Amygdala (tissue), 56 donors: ENCODE results near the gene CX3CR1.
"Not testable (repeated sequence)": the region's sequence is repeated elsewhere in the genome, so short reads cannot be mapped to it uniquely, and the experiment has no call there.

ENCODE experiments used
- DNase-seq, 56 donors: peaks; one replicate each; lab custom pipeline; 2025; lab: John Stamatoyannopoulos, UW

CX3CR1 gene

DNA sequence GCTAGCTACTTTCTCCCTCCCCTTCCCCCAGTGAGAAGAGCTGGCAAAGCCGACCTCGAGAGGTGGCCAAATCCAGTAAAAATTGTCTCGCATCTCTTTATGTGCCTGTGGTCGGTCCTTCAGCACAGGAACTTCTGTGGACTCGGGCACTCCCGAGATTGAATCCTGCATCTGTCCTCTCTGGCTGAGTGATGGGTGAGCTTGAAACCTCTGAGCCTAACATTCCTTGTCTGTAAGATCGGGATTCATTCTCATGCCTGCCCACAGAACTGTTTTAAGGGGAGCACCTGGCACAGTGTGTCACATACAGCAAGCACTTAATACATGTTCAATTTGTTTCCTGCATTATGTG lies 11.3 kb downstream of the CX3CR1 start:
- DNase-seq: no peak

DNA sequence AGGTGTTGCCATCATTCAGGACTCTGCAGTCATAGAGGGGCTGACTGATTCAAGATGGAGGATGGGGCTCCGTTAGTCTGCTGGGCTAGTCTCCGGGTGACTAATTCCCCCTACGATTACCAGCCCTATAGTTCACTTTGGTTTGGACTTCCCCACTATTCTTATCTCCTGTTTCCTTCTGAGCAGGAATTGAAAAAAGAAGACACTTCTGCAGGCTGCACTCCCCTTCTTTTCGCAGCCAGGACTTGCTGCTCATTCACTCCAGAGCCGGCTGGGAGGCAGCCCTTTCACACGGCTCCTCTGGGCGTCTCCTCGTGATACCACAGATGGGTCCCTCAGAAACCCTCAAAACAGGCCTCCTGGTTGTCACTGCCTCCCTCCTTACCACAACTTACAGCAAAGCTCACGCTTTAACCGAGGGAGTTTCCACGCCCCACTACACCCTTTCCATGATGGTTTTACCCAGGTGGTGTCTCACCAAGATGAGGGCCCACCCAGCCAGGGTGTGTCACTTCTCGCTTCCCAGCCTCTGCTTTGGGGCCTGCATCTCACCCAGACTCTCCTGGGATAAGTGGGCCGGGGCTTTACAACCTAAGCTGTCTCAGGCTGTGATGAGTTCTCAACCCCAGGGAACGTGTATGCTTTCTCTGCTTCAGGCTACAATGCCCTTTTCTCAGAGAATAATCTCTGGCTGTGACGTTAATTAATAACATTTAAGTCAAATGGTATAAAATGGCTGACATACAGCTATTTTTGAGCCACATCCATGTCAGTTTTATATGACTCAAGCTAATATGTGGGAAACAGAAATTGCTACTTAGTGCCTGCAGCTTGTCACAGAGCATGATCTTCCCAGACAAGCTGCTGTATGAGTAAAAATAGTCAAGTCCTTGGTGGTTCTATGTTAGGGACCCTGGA lies 11.9 kb downstream of the CX3CR1 start:
- no peak for DNase-seq

DNA sequence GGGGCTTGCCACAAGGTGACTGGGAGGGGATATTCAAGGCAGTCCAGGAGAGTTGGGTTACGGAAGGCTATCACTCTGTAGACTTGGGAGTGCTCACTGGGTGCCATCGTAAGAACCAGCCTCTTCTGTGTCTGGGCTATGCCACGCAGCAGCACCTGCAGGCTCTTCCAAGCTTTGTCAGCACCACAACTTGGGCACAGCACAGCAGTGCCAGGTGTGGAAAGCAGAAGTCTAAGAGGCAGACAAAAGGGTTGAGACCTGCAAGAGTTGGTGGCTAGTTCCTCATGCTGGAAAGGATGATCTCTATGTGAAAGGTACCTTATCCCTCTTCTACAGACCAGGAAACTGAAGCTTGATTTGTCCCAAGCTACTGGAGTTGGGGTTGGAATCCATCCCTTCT lies 15.8 kb downstream of the CX3CR1 start:
- no peak for DNase-seq

DNA sequence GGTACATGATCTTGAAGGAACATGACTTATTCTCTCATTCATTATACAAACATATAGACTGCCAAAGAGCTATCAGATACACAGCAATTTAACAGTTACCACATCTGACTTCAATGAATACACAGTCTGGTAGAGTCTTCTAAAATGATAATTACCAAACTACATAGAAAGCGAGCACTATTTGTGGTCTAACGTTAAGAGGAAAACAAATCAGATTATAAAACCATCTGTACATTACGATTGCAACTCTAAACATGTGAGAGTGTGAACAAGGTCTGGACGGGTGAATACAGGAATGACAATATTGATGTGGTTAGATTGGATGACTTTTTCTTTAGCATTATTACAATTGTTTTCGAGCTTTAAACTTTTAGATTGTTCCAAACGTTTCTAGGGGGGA lies 16.3 kb downstream of the CX3CR1 start:
- DNase-seq: no peak

DNA sequence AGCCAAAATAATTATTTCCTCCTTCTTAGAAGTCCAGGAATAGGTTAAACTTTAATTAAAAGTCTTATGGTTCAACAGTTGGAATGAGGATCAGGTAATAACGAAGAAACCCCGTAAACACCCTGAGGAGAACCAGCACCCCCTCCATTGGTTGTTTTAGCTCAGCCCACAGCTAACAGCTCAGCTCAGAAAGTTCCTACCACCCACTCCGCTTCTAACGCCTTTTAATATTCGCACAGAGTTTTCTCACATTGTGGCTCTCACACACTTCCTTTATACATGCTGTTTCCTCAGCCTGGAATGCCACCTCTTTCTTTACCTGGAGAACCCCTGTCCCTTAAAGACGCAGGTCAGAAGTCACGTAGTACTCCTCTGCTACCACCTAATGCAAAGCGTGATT lies 17.0 kb downstream of the CX3CR1 start:
- DNase-seq: peak in 4 of 56 donors; percentile 3 to 31 (median 20)

DNA sequence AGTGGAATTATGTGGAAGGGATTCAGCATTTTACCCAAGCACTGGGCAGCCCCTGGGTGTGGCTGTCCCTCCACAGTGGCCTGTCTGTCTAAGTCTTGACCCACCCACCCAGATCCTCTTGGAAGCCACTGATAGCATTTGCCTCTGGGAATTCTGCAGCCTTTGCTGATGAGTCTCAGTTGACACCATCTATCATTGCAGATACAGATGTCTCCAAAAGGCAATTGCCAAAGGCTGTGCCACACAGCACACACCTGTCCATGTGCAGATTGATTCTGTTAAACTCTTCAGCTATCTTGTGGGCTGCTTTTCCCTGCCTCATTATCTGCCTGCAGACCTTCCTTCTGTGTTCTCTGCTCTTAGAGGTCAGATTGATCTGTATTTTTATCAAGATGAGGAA lies 18.1 kb downstream of the CX3CR1 start:
- no peak for DNase-seq

DNA sequence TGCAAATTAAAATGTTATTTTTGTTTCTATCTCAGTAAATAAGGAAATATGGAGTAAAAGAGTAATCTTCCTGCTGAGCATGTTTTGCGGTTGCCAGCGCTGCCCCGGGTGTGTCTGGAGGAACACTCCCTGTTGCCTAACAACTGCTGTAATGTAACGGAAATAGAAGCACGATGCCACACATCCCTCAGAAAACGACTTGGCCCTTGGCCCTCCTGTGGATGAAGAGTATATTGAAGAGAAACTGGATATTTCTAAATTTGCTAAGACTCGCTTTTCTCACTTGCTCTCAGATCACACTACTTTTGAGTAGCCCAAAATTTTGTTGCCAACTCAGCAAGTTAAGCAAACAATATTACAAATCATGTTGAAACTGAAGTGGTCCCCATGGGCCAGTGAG lies 18.9 kb downstream of the CX3CR1 start:
- DNase-seq: peak in 21 of 56 donors; percentile 7 to 66 (median 27)

DNA sequence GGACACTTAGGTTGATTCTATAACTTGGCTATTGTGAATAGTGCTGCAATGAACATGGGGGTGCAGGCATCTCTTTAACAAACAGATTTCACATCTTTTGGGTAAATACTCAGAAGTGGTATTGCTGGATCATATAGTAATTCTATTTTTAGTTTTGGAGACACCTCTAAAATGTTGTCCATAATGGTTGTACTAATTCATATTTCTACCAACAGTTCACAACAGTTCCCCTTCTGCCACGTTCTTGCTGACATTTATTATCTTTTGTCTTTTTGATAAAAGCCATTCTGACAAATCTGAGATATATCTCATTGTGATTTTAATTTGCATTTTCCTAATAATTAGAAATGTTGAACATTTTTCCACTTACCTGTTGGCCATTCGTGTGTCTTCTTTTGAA lies 19.5 kb downstream of the CX3CR1 start:
- no peak for DNase-seq

DNA sequence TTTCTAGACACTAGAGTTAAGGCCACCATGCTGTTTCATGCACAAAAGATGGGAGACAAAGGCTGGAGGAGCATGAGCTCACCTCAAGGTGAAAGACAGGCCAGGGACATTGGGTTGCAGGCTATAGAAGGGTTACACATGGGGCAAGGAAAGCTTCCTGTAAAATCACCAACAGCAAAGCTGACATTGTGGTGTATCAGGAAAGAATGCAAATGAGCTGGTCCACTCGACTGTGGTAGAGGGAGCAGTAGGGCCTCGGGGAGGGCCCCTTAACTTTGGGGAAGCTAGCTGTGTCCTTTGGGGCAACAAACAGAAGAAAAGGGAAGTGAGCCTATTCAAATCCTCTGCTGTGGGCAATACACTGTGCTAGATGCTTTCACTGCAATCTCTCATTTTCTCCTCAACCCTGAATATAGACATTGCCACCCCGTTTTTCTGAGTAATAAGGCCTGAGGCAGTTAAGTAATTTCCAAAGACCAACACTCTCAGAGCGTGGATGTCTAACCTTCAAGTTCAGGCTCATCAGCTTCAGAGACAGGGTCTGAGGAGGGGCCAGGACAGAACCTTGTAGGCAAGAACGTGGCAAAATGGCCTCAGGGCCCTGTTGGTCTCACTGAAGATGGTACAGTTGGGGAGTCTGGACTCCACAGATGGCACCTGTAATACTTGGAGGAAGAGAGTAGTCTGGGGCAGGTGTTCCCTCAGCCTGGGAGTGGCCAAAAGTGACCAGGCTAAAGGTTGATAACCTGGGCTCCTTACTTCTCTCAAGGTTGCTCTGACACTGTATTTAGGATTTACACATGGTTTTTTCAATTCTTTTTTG lies 24.1 kb downstream of the CX3CR1 start:
- peak in 8 of 56 donors; percentile 12 to 51 (median 20) for DNase-seq

DNA sequence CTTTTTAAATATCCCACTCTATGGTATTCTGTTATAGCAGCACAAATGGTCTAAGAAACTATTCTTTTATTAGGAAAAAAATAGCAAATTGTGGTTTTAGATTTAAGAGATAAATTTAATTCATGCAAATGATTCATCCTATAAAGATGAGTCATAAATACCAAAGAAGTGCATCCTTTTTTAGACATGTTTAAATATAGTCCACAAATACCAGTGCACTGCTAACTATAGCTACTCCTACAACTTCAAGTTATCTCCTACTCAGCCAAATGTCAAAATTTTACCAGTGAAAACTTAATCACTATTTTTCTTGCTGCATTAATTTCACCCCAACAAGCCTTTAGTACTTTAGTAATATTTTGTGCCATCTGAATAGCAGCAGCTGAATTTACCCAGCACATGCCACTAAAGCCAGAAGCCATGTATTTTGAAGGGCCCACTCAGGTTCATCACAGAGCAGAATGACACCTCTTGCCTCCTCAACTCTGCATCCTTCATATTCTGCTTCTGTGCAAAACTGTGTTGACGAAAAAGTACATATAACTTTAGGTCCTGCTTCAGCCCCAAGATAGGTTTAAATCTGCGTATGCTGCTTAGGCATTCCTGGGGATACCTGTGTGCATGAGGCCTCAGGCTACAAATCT lies 24.9 kb downstream of the CX3CR1 start:
- DNase-seq: no peak

DNA sequence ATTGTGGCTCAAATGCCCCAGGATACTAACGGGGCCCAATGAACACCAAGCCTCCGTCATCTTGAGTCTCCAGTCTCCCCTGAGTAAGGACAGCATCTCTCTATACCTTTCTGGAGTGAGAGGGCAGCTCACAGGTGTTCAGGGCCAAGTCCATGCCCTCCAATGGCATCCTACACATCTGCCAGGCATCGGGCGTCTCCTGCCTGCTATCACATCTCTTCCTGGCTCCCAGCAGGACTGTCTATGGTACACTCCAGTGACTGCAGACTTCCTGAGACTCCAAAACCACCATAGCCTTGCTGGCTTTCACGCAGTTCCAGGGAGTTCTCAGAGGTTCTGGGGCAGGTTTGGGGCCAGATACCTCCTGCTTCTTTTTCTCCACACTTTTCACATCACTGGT lies 28.3 kb downstream of the CX3CR1 start:
- no peak for DNase-seq

DNA sequence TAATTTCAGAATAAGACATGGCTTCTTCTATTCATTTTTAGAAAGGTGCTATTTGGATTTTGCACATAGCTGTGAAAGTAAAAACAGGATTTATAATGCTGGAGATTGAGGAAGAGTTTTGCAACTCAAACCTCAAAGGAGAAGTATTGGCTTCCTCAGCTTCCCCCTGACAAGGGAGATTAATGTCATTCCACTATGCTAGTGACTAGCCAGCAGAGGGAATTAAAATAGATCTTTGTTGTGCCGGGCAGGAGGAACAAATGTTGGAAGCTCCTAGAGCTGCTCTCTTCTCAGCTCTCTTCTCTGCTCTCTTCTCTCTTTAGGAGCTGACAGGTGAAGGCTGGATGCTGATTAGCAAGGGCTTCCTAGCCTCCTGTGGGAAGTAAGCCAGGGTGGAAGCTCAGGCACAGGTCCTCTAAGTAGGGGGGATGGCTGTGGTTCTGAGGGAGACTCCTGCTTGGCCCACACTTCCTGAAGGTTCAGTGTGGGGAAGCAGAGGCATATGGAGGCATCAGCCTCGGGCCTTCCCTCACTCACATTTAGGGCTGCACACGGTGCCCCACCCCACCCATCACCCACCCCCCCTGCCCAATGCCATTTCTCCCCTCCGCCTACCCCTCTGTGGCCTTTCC lies 29.6 kb downstream of the CX3CR1 start:
- DNase-seq: peak in 1 of 56 donors; percentile 8

DNA sequence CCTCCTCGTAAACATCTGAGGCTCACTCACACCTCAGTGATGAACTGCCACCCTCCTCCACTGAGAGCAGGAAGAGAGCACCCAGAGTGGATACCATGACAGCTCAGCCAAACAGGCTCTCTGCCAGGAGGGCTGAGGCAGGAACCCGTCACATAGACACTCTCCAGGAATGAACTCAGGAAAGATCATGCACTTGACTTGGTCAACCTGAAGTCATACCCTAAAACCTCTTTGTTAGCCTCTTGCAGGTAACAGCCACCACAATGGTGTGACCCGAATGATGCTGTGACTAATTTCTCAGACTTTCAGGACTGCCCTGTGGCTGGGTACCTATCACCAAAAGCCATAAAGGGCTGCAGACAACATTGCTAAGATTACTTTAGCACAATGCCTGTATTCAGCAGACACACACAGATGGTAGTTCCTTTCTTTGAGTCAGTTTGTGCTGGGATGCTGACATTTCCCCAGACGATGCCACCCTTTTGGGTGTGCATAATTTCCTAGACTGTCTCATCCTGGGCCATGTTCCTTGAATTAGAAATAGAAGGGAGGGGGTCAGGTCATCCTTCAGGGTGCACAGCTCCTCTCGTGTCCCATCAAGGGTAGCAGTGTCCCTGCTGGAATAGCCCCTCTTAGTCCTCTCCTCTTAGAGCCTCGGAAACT lies 30.3 kb downstream of the CX3CR1 start:
- no peak for DNase-seq

DNA sequence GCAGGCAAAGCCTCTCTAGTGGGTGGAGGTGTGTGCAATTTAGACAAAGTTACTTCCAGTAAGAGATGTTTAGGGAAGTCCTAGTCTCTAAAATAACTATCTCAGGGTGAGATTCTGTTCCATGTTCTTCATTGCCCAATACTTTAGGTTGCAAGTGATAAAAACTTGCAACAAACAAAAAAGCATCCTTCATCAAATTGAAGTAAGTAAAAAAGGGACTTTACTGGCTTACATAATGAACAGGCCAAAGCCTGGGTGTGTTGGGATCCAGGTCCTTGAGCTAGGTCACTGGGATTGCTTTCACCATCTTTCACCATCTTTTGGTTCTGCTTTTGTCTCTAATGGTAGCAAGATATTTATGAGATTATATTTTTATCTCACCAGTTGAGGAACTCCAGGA lies 38.3 kb downstream of the CX3CR1 start:
- DNase-seq: no peak

DNA sequence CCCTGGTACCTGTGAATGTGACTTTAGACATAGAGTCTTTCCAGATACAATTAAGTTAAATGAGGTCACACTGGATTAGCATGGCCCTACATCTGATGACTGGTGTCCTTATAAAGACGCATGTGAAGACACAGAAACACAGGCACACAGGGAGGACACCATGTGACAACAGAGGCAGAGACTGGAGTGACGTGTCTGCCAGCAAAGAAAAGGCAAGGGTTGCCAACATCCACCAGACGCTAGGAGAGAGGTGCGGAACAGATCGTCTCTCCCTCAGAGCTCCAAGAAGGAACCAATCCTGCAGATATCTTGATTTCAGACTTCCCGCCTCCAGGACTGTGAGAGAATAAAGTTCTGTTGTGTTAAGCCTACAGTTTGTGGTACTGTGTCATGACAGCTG lies 42.8 kb downstream of the CX3CR1 start:
- no peak for DNase-seq

DNA sequence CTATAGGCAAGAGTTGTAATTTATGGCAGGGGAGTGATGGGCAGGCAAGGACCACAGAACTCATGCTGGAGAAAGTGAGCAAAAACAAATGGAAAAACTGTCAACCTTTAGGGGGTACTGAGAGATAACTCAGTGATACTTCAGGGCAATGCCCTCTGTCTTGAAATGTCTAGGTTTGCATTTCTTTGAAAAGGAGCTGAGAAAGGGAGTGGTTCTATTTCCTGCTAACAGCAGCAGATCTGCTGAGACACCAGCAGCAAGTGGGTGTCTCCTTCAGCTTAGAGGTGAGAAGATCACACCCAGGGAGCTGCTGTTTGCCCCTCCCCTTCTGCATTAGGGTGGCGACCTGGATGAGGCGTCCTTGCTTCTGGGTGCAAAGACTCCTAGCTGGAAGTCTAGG lies 45.2 kb downstream of the CX3CR1 start:
- no peak for DNase-seq

DNA sequence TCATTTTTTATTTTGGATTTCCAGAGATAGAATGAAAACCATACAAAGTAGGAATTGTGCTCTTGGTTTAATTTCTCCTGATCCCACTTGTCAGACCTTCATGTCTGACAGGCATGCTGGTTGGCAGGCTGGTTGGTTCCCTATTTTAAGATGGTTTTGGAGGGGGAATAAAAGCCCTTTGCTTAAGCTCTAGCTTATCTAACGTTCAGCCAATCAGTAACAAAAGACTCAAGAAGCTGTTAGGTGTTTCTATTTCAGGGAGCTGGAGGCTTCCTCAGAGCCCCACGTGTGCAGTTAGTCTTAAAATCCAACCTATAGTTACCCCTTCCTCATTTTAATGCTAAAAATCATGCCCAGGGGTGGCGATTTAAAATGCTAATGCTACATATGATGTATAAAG lies 47.0 kb downstream of the CX3CR1 start:
- no peak for DNase-seq

DNA sequence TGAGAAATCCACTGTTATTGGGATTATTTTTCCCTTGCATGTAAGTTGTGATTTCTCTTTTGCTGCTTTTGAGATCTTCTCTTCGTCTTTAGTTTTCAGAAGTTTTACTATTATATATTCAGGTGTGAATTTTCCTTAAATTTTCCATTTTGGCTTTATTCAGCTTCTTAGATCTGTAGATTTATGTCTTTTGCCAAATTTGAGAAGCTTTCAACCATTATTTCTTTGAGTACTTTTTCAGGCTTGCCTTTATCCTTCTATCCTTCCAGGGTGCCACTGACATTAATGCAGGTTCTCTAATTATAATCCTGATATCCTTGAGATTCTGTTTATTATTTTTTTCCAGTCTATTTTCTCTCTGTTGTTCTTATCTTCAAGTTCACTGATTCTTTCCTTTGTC lies 49.4 kb downstream of the CX3CR1 start:
- DNase-seq: no peak

DNA sequence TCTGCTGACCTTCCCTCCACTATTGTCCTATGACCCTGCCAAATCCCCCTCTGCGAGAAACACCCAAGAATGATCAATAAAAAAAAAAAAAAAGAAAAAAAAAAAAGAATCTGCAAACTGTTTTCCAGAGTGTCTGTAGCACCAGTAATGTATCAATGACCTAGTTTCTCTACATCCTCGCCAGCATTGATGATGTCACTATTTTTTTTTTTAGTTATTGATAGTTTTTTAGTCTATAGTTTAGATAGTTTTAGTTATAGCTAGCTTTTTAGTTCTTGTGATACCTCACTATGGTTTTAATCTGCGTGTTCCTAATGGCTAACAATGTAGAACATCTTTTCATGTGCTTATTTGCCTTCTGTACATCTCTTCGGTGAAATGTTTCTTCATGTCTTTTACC lies 51.3 kb downstream of the CX3CR1 start:
- DNase-seq: no peak

DNA sequence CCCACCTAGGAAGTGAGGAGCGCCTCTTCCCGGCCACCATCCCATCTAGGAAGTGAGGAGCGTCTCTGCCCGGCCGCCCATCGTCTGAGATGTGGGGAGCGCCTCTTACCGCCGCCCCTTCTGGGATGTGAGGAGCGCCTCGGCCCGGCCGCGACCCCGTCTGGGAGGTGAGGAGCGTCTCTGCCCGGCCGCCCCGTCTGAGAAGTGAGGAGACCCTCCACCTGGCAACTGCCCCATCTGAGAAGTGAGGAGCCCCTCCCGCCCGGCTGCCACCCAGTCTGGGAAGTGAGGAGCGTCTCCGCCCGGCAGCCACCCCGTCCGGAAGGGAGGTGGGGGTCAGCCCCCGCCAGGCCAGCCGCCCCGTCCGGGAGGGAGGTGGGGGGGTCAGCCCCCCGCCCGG lies 52.2 kb downstream of the CX3CR1 start:
- DNase-seq: not testable (repeated sequence)
